Glutamatergic neuron (in vitro differentiated cells): Measurements from ENCODE around the gene OS9. TPM values are rescaled to one million over a fixed set of nuclear protein-coding genes. Genes with fewer than 3 reads are reported as not detected.

Experiments used
- DNase-seq: peaks from one replicate; pipeline ENCODE4 v3.0.0; 2022
- H3K27ac Mint-ChIP-seq: one replicate; pipeline ENCODE4 v1.8.0; 2020; ENCODE audit warnings: mild to moderate bottlenecking, mixed read lengths, inconsistent platforms; ENCODE audit not compliant: unreplicated experiment
- H3K27me3 Mint-ChIP-seq: one replicate; pipeline ENCODE4 v1.8.0; 2020; ENCODE audit warnings: mild to moderate bottlenecking, moderate library complexity, mixed read lengths, inconsistent platforms; ENCODE audit not compliant: unreplicated experiment
- H3K36me3 Mint-ChIP-seq: one replicate; pipeline ENCODE4 v1.8.0; 2020; ENCODE audit warnings: mild to moderate bottlenecking, mixed read lengths, inconsistent platforms; ENCODE audit not compliant: unreplicated experiment
- H3K4me1 Mint-ChIP-seq: one replicate; pipeline ENCODE4 v1.8.0; 2020; ENCODE audit warnings: mild to moderate bottlenecking, low read depth, mixed read lengths, inconsistent platforms; ENCODE audit not compliant: unreplicated experiment
- H3K4me3 Mint-ChIP-seq: one replicate; pipeline ENCODE4 v1.8.0; 2020; ENCODE audit warnings: mild to moderate bottlenecking, mixed read lengths, inconsistent platforms; ENCODE audit not compliant: unreplicated experiment
- H3K9me3 Mint-ChIP-seq: one replicate; pipeline ENCODE4 v1.8.0; 2020; ENCODE audit warnings: mild to moderate bottlenecking, moderate library complexity, mixed read lengths, inconsistent platforms; ENCODE audit not compliant: unreplicated experiment
- CTCF ChIP-seq: fragments of 200-600 bp; sonication (generic); IDR thresholded peaks from one replicate; pipeline ENCODE4 v1.5.0; 2021; ENCODE audit not compliant: partially characterized antibody, unreplicated experiment
- total RNA-seq: library from RNA; stranded (reverse); fragmentation: NEBNext Ultra II Directional; extraction: Animal tissue kit (Norgen Biotek cat#: 25700); gene quantifications from one replicate; pipeline ENCODE4 v1.2.1, GENCODE V29; 2021; ENCODE audit not compliant: unreplicated experiment

The OS9 gene
- total RNA-seq, 1 donor from 2014 or later, result 225 TPM

GRCh38 chr12:57697076-57697475 is 3.1 kb downstream of the OS9 start:
- Mint-ChIP-seq H3K9me3 (peaks cover 5% of the 10 kb centered on the region), H3K4me1 (no peaks in the 10 kb centered on the region), H3K27ac (no peak overlapping the region), H3K4me3 (no peak overlapping the region), H3K27me3 (peaks cover 6% of the 10 kb centered on the region), H3K36me3 (peaks cover 24% of the 10 kb centered on the region)
- DNase-seq, result no peak
- no peak for TF ChIP-seq CTCF

GRCh38 chr12:57698414-57698813 is 4.5 kb downstream of the OS9 start:
- peaks cover 34% of the 10 kb centered on the region for H3K36me3 Mint-ChIP-seq
- H3K27ac Mint-ChIP-seq, result no peak overlapping the region
- H3K4me3 Mint-ChIP-seq, result peak overlapping the region; percentile 2
- H3K9me3 Mint-ChIP-seq, result peaks cover 6% of the 10 kb centered on the region
- TF ChIP-seq CTCF, result no peak
- no peaks in the 10 kb centered on the region for H3K4me1 Mint-ChIP-seq
- H3K27me3 Mint-ChIP-seq, result peaks cover 6% of the 10 kb centered on the region
- no peak for DNase-seq

- DNase-seq, result no peak
- H3K4me1 Mint-ChIP-seq, result no peaks in the 10 kb centered on the region
- peaks cover 39% of the 10 kb centered on the region for H3K36me3 Mint-ChIP-seq
- peaks cover 6% of the 10 kb centered on the region for H3K9me3 Mint-ChIP-seq
- peaks cover 6% of the 10 kb centered on the region for H3K27me3 Mint-ChIP-seq
- H3K27ac Mint-ChIP-seq, result peak overlapping the region; percentile 17
- H3K4me3 Mint-ChIP-seq, result no peak overlapping the region
- no peak for TF ChIP-seq CTCF
These were observed 6.4 kb downstream of the OS9 start for GRCh38 chr12:57700317-57700716.

- Mint-ChIP-seq H3K27ac (no peak overlapping the region), H3K4me3 (no peak overlapping the region), H3K27me3 (no peaks in the 10 kb centered on the region), H3K36me3 (peaks cover 22% of the 10 kb centered on the region), H3K9me3 (peaks cover 2% of the 10 kb centered on the region), H3K4me1 (no peaks in the 10 kb centered on the region)
- no peak for DNase-seq
- TF ChIP-seq CTCF, result no peak
These were observed 13.3 kb downstream of the OS9 start for GRCh38 chr12:57707250-57707649.

GRCh38 chr12:57708296-57708695 is 14.4 kb downstream of the OS9 start:
- no peak for DNase-seq

More at GRCh38 chr12:57708296-57708695, 14.4 kb downstream of the OS9 start:
- peaks cover 14% of the 10 kb centered on the region for H3K36me3 Mint-ChIP-seq
- no peak overlapping the region for H3K4me3 Mint-ChIP-seq
- H3K27ac Mint-ChIP-seq, result no peak overlapping the region
- H3K4me1 Mint-ChIP-seq, result peaks cover 4% of the 10 kb centered on the region
- TF ChIP-seq CTCF, result no peak
- no peaks in the 10 kb centered on the region for H3K9me3 Mint-ChIP-seq
- H3K27me3 Mint-ChIP-seq, result no peaks in the 10 kb centered on the region
